Brain microvascular endothelial cell (primary cell): ENCODE measurements around the gene CTTN.

ENCODE experiments used
- DNase-seq: peaks from one replicate; pipeline ENCODE4 v3.0.0-alpha.2; 2020
- H3K27ac ChIP-seq: fragments of 250-450 bp; sonication (Bioruptor Pico); 2 replicates; pipeline ENCODE4 v1.5.1; 2020; ENCODE audit warnings: mild to moderate bottlenecking, moderate library complexity
- H3K27me3 ChIP-seq: fragments of 250-450 bp; sonication (Bioruptor Pico); replicated peaks from 2 replicates; pipeline ENCODE4 v1.5.1; 2020; ENCODE audit warnings: mild to moderate bottlenecking
- H3K36me3 ChIP-seq: fragments of 250-450 bp; sonication (Bioruptor Pico); replicated peaks from 2 replicates; pipeline ENCODE4 v1.5.1; 2020; ENCODE audit warnings: mild to moderate bottlenecking
- H3K4me3 ChIP-seq: 2 replicates; pipeline ENCODE4 v1.5.1; 2011; ENCODE audit warnings: low read depth, mild to moderate bottlenecking, control low read depth, low read length, moderate library complexity
- in situ Hi-C: cut with HindIII; loops from 2 replicates; pipeline ENCODE4 v1.10.0; 2017; ENCODE audit warnings: low sequenced_read_pairs, low pct_ligation_motif_present
- TF ChIP-seq, protein P1 (sequence below): IDR thresholded peaks from 2 replicates; pipeline ENCODE4 v1.5.1; 2011; ENCODE audit warnings: low read depth, mild to moderate bottlenecking, moderate library complexity, low read length, control low read depth, inconsistent platforms; ENCODE audit errors: missing control alignments

Gene CTTN

DNA sequence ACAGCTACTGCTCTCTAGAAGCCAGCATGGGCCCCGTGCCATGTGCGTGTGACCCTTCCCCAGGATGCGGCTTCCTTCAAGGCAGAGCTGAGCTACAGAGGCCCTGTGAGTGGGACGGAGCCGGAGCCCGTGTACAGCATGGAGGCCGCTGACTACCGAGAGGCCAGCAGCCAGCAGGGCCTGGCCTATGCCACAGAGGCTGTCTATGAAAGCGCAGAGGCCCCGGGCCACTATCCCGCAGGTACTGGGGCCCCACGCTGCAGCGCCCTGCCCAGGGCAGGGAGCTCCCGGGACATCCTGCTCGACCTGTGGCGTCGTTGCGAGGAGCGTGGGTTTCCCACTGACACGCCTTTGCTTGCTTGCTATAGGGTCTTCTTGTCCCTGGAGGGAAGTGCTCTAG lies 34.7 kb downstream of the CTTN start:
- TF ChIP-seq, protein P1, sequence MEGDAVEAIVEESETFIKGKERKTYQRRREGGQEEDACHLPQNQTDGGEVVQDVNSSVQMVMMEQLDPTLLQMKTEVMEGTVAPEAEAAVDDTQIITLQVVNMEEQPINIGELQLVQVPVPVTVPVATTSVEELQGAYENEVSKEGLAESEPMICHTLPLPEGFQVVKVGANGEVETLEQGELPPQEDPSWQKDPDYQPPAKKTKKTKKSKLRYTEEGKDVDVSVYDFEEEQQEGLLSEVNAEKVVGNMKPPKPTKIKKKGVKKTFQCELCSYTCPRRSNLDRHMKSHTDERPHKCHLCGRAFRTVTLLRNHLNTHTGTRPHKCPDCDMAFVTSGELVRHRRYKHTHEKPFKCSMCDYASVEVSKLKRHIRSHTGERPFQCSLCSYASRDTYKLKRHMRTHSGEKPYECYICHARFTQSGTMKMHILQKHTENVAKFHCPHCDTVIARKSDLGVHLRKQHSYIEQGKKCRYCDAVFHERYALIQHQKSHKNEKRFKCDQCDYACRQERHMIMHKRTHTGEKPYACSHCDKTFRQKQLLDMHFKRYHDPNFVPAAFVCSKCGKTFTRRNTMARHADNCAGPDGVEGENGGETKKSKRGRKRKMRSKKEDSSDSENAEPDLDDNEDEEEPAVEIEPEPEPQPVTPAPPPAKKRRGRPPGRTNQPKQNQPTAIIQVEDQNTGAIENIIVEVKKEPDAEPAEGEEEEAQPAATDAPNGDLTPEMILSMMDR, result no peak
- Histone ChIP-seq H3K27me3 (no peaks in the 10 kb centered on the region), H3K36me3 (peaks cover 94% of the 10 kb centered on the region), H3K27ac (no peak overlapping the region), H3K4me3 (no peak overlapping the region)
- no peak for DNase-seq
- in situ Hi-C loops, result no loop called here

DNA sequence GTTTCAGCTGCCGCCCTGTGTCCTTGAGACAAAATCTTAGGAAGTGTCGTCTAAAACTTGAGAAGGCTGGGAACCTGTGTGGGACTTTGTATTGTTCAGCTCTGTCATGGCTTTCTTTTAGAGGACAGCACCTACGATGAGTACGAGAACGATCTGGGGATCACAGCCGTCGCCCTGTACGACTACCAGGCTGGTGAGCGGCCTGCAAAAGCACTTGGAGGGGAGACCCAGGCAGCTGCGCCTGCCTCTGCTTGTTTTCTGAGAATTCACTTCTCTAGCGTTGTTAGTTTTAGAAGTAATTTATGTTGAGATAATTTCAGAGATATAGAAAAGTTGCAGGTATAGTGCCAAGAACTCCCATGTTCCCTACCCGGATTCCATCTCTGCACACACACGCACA lies 35.2 kb downstream of the CTTN start:
- Histone ChIP-seq H3K27ac (no peak overlapping the region), H3K4me3 (no peak overlapping the region), H3K36me3 (peaks cover 90% of the 10 kb centered on the region), H3K27me3 (no peaks in the 10 kb centered on the region)
- in situ Hi-C loops, result no loop called here
- TF ChIP-seq, protein P1, result no peak
- DNase-seq, result no peak

DNA sequence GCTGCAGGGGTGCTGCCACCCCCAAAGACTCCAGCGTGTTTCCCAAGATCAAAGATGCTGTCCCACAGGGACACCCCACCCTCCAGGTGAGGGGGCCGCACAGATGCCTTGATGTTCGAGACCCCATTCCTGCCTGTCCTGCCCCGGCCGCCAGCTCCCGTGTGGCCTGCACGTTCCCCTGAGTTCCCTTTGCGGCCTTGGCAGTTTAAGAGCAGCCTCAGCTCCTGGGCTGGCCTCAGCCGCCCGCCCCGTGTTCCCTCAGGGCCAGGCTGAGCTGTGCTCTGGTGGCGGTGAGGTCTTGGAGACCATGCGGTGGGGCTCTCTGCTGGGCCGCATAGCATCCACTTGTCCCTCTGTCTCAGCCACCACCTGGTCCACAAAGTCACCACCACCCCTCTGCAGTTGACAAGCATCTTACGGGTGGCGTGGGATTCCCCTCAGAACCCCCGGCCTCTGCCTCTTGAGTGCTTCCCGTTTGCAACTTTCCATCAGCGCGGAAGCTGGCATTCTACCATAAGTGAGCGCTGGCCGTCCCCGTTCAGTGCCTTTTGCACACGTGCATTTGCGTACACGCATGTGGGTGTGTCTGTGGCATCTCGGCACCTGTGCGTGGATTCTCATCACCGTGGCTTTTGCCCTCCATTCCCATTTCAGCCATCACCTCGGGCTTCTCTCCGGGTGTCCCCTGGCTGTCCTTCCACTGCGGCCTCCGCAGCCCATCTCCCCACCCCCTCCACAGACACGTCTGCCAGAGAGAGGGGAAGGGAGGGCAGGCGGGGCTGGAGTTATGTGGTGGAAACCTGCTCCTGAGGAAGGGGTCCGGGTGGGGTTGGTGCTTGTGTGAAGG lies 35.9 kb downstream of the CTTN start:
- no peak overlapping the region for H3K4me3 ChIP-seq
- H3K27me3 ChIP-seq, result no peaks in the 10 kb centered on the region
- H3K36me3 ChIP-seq, result peaks cover 88% of the 10 kb centered on the region
- TF ChIP-seq, protein P1, result no peak
- H3K27ac ChIP-seq, result no peak overlapping the region
- in situ Hi-C loops, result no loop called here
- DNase-seq, result no peak

DNA sequence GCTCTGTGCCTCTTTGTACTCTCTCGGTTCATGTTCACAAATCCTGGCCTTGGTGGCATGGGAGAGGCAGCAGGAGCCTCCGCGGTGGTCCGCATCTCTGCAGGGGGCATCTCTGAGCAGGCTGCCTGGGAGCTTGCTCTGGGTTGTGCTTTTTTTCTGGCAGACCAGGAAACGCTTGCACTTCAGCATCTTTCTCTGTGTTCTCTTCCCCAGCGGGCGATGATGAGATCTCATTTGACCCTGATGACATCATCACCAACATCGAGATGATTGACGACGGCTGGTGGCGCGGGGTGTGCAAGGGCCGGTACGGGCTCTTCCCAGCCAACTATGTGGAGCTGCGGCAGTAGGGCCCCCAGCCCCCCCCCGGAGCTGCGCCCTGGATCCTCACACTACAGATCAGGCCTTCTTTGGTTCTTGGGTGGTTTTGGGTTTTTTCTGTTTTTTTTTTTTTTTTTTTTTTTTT lies 36.5 kb downstream of the CTTN start:
- Histone ChIP-seq H3K27ac (no peak overlapping the region), H3K36me3 (peaks cover 82% of the 10 kb centered on the region), H3K4me3 (no peak overlapping the region), H3K27me3 (no peaks in the 10 kb centered on the region)
- in situ Hi-C loops, result no loop called here
- DNase-seq, result no peak
- TF ChIP-seq, protein P1, result no peak

DNA sequence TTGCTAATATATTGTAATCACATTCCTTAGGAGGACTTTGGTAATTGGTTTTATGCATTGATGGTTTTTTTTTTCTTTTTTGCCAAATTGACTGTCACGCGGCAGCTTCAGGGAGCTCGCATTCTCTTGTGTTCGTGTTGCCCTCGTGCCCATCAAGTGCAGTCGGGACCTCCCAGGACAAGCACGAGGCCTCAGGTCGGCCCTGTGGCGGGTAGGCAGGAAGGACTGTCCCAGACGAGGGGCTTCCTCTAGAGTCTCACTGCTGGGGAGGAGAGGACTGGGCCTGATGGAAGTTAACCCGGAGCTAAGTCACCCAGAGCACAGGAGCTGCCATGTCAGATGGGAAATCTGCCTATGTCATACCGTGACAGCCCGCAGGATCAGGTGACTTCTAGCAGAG lies 37.0 kb downstream of the CTTN start:
- in situ Hi-C loops, result no loop called here

More for the DNA sequence above, 37.0 kb downstream of the CTTN start:
- Histone ChIP-seq H3K27me3 (no peaks in the 10 kb centered on the region), H3K4me3 (no peak overlapping the region), H3K27ac (no peak overlapping the region), H3K36me3 (peaks cover 77% of the 10 kb centered on the region)
- TF ChIP-seq, protein P1, result no peak
- DNase-seq, result no peak
